GM23338 (cell line): Measurements from ENCODE around the gene ZAP70.

Experiments used
- CTCF ChIP-seq, 2 experiments: fragments of 200-600 bp in 1 of 2; sonication (generic) in 1 of 2; conservative IDR thresholded peaks; 2 replicates each; pipeline versions ENCODE4 v1.5.1 to v1.6.1; 2016 to 2017; ENCODE audit warnings: antibody characterized with exemption in 2 of 2, low read depth in 2 of 2, mild to moderate bottlenecking in 2 of 2, moderate library complexity in 1 of 2
- EZH2 ChIP-seq: fragments of 200-600 bp; sonication (generic); IDR thresholded peaks from one replicate; pipeline ENCODE4 v1.8.0; 2017; ENCODE audit warnings: antibody characterized with exemption, mild to moderate bottlenecking, low read depth; ENCODE audit not compliant: unreplicated experiment
- EZH2phosphoT487 ChIP-seq: fragments of 200-600 bp; sonication (generic); IDR thresholded peaks from one replicate; pipeline ENCODE4 v1.8.1; 2018; ENCODE audit warnings: antibody characterized with exemption; ENCODE audit not compliant: unreplicated experiment
- JUNB ChIP-seq: IDR thresholded peaks from one replicate; pipeline ENCODE4 v1.6.1; 2016; ENCODE audit warnings: antibody characterized with exemption; ENCODE audit not compliant: unreplicated experiment
- ZNF114 ChIP-seq: fragments of 250-450 bp; sonication (Bioruptor Pico); IDR thresholded peaks from 2 replicates; pipeline ENCODE4 v1.5.0; 2020; ENCODE audit warnings: mild to moderate bottlenecking, moderate library complexity
- TF ChIP-seq, protein P1 (sequence below): IDR thresholded peaks from one replicate; pipeline ENCODE4 v1.6.1; 2018; ENCODE audit warnings: antibody characterized with exemption; ENCODE audit not compliant: unreplicated experiment

DNA sequence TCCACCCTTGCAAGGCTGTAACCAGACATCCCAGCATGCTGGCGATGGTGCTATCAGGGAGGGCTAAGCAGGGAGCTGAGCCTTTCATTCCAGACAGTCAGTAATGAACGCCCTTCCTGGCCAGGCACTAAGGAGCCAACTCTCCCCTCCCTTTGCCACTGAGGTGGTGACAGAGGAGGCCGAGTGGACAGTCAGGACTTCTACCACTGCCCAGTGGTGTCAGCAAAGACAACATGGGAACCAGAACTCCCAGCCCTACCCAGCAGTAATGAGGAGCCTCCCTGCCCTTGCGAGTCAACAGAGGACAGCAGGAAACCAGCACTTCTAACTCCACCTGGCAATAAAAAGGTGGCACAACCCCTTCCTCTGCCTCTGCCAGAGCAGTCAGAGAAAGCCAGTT, 68.6 kb downstream of the ZAP70 start:
- TF ChIP-seq CTCF (conservative IDR thresholded peaks at IDR 0.05; ENCODE audit: low read depth in 2 of 2) (no peak), EZH2phosphoT487 (no peak), ZNF114 (CRISPR knock-in tag) (no peak), EZH2 (no peak), JUNB (no peak)
- TF ChIP-seq, protein P1, sequence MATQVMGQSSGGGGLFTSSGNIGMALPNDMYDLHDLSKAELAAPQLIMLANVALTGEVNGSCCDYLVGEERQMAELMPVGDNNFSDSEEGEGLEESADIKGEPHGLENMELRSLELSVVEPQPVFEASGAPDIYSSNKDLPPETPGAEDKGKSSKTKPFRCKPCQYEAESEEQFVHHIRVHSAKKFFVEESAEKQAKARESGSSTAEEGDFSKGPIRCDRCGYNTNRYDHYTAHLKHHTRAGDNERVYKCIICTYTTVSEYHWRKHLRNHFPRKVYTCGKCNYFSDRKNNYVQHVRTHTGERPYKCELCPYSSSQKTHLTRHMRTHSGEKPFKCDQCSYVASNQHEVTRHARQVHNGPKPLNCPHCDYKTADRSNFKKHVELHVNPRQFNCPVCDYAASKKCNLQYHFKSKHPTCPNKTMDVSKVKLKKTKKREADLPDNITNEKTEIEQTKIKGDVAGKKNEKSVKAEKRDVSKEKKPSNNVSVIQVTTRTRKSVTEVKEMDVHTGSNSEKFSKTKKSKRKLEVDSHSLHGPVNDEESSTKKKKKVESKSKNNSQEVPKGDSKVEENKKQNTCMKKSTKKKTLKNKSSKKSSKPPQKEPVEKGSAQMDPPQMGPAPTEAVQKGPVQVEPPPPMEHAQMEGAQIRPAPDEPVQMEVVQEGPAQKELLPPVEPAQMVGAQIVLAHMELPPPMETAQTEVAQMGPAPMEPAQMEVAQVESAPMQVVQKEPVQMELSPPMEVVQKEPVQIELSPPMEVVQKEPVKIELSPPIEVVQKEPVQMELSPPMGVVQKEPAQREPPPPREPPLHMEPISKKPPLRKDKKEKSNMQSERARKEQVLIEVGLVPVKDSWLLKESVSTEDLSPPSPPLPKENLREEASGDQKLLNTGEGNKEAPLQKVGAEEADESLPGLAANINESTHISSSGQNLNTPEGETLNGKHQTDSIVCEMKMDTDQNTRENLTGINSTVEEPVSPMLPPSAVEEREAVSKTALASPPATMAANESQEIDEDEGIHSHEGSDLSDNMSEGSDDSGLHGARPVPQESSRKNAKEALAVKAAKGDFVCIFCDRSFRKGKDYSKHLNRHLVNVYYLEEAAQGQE = no peak
